PC-3 (cell line): ENCODE results near the gene PDIA5. TPM values are rescaled to one million over a fixed set of nuclear protein-coding genes. Genes with fewer than 3 reads are reported as not detected.

Experiments used
- ATAC-seq: fragments of 200-7000 bp; cut with Tn5 transposase; 2 replicates; pipeline ENCODE4 v1.9.1; 2020; ENCODE audit warnings: mild to moderate bottlenecking, moderate library complexity
- BruUV-seq: library from RNA; stranded (reverse); fragments of 400-500 nt; replicated peaks from 2 replicates; lab custom pipeline; 2021; lab: Mats Ljungman, UMichigan
- CTCF ChIA-PET: fragments of 300-600 bp; sonication (Branson Sonifier 250); formaldehyde crosslinking; loops from one replicate; lab custom pipeline; 2022; ENCODE audit warnings: antibody characterized with exemption; lab: Charles Lee
- POLR2A ChIA-PET: fragments of 300-600 bp; sonication (Branson Sonifier 250); formaldehyde crosslinking; loops from one replicate; lab custom pipeline; 2022; ENCODE audit warnings: antibody characterized with exemption; ENCODE audit not compliant: unreplicated experiment; lab: Charles Lee
- DNase-seq: peaks from one replicate; pipeline ENCODE4 v3.0.0-alpha.2; 2015
- H2AFZ ChIP-seq: fragments of 300-600 bp; sonication (generic); 2 replicates; pipeline ENCODE4 v1.6.0; 2016; ENCODE audit warnings: antibody characterized with exemption, low read length
- H3F3A ChIP-seq: fragments of 300-600 bp; sonication (generic); one replicate; pipeline ENCODE4 v1.6.0; 2017; ENCODE audit warnings: antibody characterized with exemption, low read length, control low read depth, mild to moderate bottlenecking; ENCODE audit not compliant: unreplicated experiment
- H3K27ac ChIP-seq: fragments of 300-600 bp; sonication (generic); 2 replicates; pipeline ENCODE4 v1.5.1; 2016; ENCODE audit warnings: mild to moderate bottlenecking, low read length
- H3K27me3 ChIP-seq: fragments of 300-600 bp; sonication (generic); 2 replicates; pipeline ENCODE4 v1.6.1; 2016; ENCODE audit warnings: low read length, mixed read lengths
- H3K36me3 ChIP-seq: fragments of 300-600 bp; sonication (generic); 2 replicates; pipeline ENCODE4 v1.6.1; 2016; ENCODE audit warnings: low read depth, mixed run types, low read length, mixed read lengths
- H3K4me1 ChIP-seq: fragments of 300-600 bp; sonication (generic); 2 replicates; pipeline ENCODE4 v1.5.1; 2016; ENCODE audit warnings: low read length; ENCODE audit not compliant: insufficient read depth
- H3K4me2 ChIP-seq: fragments of 300-600 bp; sonication (generic); 2 replicates; pipeline ENCODE4 v1.6.0; 2016; ENCODE audit warnings: low read length
- H3K4me3 ChIP-seq: fragments of 300-600 bp; sonication (generic); 2 replicates; pipeline ENCODE4 v1.5.1; 2016; ENCODE audit warnings: mild to moderate bottlenecking, low read length, mixed read lengths
- H3K79me2 ChIP-seq: fragments of 300-600 bp; sonication (generic); 2 replicates; pipeline ENCODE4 v1.6.1; 2017; ENCODE audit warnings: low read length, mixed read lengths
- H3K9ac ChIP-seq: fragments of 300-600 bp; sonication (generic); 2 replicates; pipeline ENCODE4 v1.6.0; 2016; ENCODE audit warnings: mild to moderate bottlenecking, low read length
- H3K9me2 ChIP-seq: fragments of 300-600 bp; sonication (generic); replicated peaks from 2 replicates; pipeline ENCODE4 v1.6.1; 2016; ENCODE audit warnings: mixed run types, low read length, mixed read lengths
- H3K9me3 ChIP-seq: fragments of 300-600 bp; sonication (generic); 2 replicates; pipeline ENCODE4 v1.6.1; 2016; ENCODE audit warnings: low read length, mixed read lengths
- H4K20me1 ChIP-seq: fragments of 300-600 bp; sonication (generic); 2 replicates; pipeline ENCODE4 v1.6.1; 2016; ENCODE audit warnings: low read length, mixed read lengths
- CTCF ChIP-seq: fragments of 300-600 bp; sonication (generic); conservative IDR thresholded peaks from 2 replicates; pipeline ENCODE4 v1.5.1; 2017; ENCODE audit warnings: antibody characterized with exemption, low read depth, mild to moderate bottlenecking, low read length
- EZH2 ChIP-seq: fragments of 300-600 bp; sonication (generic); IDR thresholded peaks from one replicate; pipeline ENCODE4 v1.6.1; 2017; ENCODE audit warnings: antibody characterized with exemption, mild to moderate bottlenecking, low read length; ENCODE audit not compliant: unreplicated experiment
- EZH2phosphoT487 ChIP-seq: fragments of 300-600 bp; sonication (generic); IDR thresholded peaks from 2 replicates; pipeline ENCODE4 v1.6.1; 2018; ENCODE audit warnings: mild to moderate bottlenecking, antibody characterized with exemption, low read length, borderline replicate concordance
- intact Hi-C: fragments of 100-400 bp; cut with micrococcal nuclease; formaldehyde crosslinking; loops from 2 replicates; pipeline ENCODE4 v1.9.0; 2023
- total RNA-seq: library from RNA; depleted of rRNA; stranded (reverse); fragments of >200 nt; gene quantifications from 2 replicates; pipeline ENCODE4 v1.2.3, GENCODE V29; 2014

The PDIA5 gene
- total RNA-seq, 1 experiment from 2014 or later, result 24.6 TPM

DNA sequence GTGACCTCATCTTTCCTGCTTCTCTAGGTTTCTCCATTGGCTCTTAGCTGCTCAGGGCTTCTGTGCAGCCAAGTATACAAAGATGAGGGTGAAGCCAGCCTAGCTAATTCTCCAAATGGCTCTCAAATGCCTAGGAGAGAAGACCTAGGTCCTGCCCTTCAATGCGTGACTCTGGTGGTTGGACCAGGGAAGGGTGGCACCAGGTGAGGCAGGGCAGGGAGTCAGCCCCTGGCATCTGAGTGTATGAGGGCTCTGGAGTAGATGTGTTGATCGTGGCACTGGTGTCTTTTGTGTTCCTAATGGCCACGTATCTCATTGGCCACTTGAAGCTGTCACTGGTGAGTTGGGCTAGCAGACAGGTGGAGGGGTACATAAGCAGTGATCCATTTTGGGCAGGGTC, 59.8 kb downstream of the PDIA5 start:
- CTCF ChIA-PET, result no interaction called here
- no peak for TF ChIP-seq EZH2
- TF ChIP-seq EZH2phosphoT487, result no peak
- no peak for TF ChIP-seq CTCF
- DNase-seq (no peak), ATAC-seq (no peak)
- H3F3A ChIP-seq, result no peaks in the 10 kb centered on the region
- no peaks in the 10 kb centered on the region for H3K27me3 ChIP-seq
- H3K27ac ChIP-seq, result no peak overlapping the region
- H3K36me3 ChIP-seq, result peaks cover 31% of the 10 kb centered on the region
- no peak overlapping the region for H3K4me2 ChIP-seq
- H2AFZ ChIP-seq, result no peak overlapping the region
- no peaks in the 10 kb centered on the region for H3K79me2 ChIP-seq
- no peak overlapping the region for H3K9ac ChIP-seq
- no peaks in the 10 kb centered on the region for H4K20me1 ChIP-seq
- H3K4me3 ChIP-seq, result no peak overlapping the region
- no peaks in the 10 kb centered on the region for H3K9me2 ChIP-seq
- POLR2A ChIA-PET, result no interaction called here
- intact Hi-C loops, result no loop called here
- no TSS peak for BruUV-seq
- no peaks in the 10 kb centered on the region for H3K4me1 ChIP-seq
- H3K9me3 ChIP-seq, result no peaks in the 10 kb centered on the region

- CTCF ChIA-PET, result no interaction called here
- BruUV-seq, result no TSS peak
- TF ChIP-seq EZH2 (no peak), EZH2phosphoT487 (no peak), CTCF (no peak)
Observed at GRCh38 chr3:123129092-123129491, 62.3 kb downstream of the PDIA5 start.

DNA sequence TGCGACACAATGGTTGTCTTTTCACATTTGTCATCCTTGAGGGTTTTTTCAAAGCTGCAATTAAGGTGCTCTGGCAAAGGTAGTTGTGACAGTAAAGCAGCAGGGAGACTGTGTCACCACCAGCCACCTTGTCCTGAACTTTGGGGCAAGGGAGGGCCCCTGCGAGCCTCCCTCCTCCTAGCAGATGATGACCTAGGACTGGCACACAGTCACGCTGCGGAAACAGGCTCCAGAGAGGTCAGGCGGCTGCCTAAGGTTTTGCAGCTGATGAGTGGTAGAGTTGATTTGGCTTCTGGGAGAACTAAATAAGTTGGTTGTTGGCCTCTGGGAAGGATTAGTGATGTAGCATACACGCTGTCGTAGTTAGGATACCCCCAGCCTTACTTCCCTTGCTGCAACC, 62.7 kb downstream of the PDIA5 start:
- BruUV-seq, result no TSS peak
- Histone ChIP-seq H3K9me2 (no peaks in the 10 kb centered on the region), H3K36me3 (peaks cover 30% of the 10 kb centered on the region), H2AFZ (no peak overlapping the region), H3K9me3 (no peaks in the 10 kb centered on the region), H3K4me2 (no peak overlapping the region), H3K9ac (no peak overlapping the region), H3F3A (no peaks in the 10 kb centered on the region), H3K27ac (no peak overlapping the region), H3K79me2 (no peaks in the 10 kb centered on the region), H3K27me3 (no peaks in the 10 kb centered on the region), H3K4me1 (no peaks in the 10 kb centered on the region), H4K20me1 (no peaks in the 10 kb centered on the region), H3K4me3 (no peak overlapping the region)
- TF ChIP-seq EZH2 (no peak), EZH2phosphoT487 (no peak), CTCF (no peak)
- ChIA-PET POLR2A (no interaction called here), CTCF (no interaction called here)
- ATAC-seq (no peak), DNase-seq (no peak)
- intact Hi-C loops, result no loop called here

More at GRCh38 chr3:123129092-123129491, 62.3 kb downstream of the PDIA5 start:
- Histone ChIP-seq H3K4me2 (no peak overlapping the region), H3K9me2 (no peaks in the 10 kb centered on the region), H3K27me3 (no peaks in the 10 kb centered on the region), H3K4me1 (no peaks in the 10 kb centered on the region), H3K36me3 (peaks cover 33% of the 10 kb centered on the region), H3K9ac (no peak overlapping the region), H4K20me1 (no peaks in the 10 kb centered on the region), H3K4me3 (no peak overlapping the region), H3F3A (no peaks in the 10 kb centered on the region), H3K9me3 (no peaks in the 10 kb centered on the region), H2AFZ (no peak overlapping the region), H3K27ac (no peak overlapping the region), H3K79me2 (no peaks in the 10 kb centered on the region)
- POLR2A ChIA-PET, result no interaction called here
- intact Hi-C loops, result no loop called here
- DNase-seq (peak; percentile 33), ATAC-seq (peak; percentile 33; the same call in 1 of the 2 replicates)
